Mucosa of descending colon (tissue), 3 donors: ENCODE data around the gene HSPA2. TPM values are rescaled to one million over a fixed set of nuclear protein-coding genes. Genes with fewer than 3 reads are reported as not detected.
A peak's percentile ranks its signal among the peaks of the same experiment; 100 is the strongest.

Experiments
- ATAC-seq: fragments of 200-7000 bp; cut with Tn5 transposase; one replicate; pipeline ENCODE4 v1.9.1; 2020; ENCODE audit warnings: mild to moderate bottlenecking, moderate library complexity
- DNase-seq, 3 donors: peaks; one replicate each; pipeline ENCODE4 v3.0.0-alpha.2; 2020
- H3K36me3 ChIP-seq: fragments of 200-600 bp; one replicate; pipeline ENCODE4 v1.8.0; 2021; ENCODE audit warnings: low read depth, mild to moderate bottlenecking
- H3K4me1 ChIP-seq: fragments of 200-600 bp; one replicate; pipeline ENCODE4 v1.8.0; 2021; ENCODE audit warnings: low read depth, mild to moderate bottlenecking
- H3K4me3 ChIP-seq: fragments of 200-600 bp; one replicate; pipeline ENCODE4 v1.8.0; 2021; ENCODE audit warnings: mild to moderate bottlenecking
- H3K9me3 ChIP-seq: fragments of 200-600 bp; one replicate; pipeline ENCODE4 v1.8.0; 2021; ENCODE audit warnings: mild to moderate bottlenecking
- intact Hi-C, 2 donors: fragments of 100-400 bp; cut with DNase I in 1 of 2; cut with micrococcal nuclease in 1 of 2; formaldehyde crosslinking; loops; one replicate each; pipeline versions ENCODE4 v1.11.0 to v1.11.1; 2022; cut with DNase I, micrococcal nuclease
- total RNA-seq, 3 donors: library from RNA; stranded (reverse); fragmentation: NEBNext Ultra II Directional in 2 of 3; extraction: Animal tissue kit (Norgen Biotek cat#: 25700) in 2 of 3; gene quantifications; one replicate each; pipeline versions ENCODE4 v1.2.1 to v1.2.4, GENCODE V29; 2021 to 2023
- TF ChIP-seq, protein P1 (sequence below): fragments of 200-600 bp; IDR thresholded peaks from one replicate; pipeline ENCODE4 v1.8.0; 2022; ENCODE audit warnings: antibody characterized with exemption, mild to moderate bottlenecking
- donor health status: DM: no; HTN: no; CAD: no; lungs with moderate emphysema.
- donor health status: DM: no; HTN: no; CAD: no.
- donor health status: DM: no; HTN: yes; CAD: no.

The HSPA2 gene
- total RNA-seq, 3 donors from 2014 or later: 28.3 to 99.5 (median 58.2) TPM

DNA sequence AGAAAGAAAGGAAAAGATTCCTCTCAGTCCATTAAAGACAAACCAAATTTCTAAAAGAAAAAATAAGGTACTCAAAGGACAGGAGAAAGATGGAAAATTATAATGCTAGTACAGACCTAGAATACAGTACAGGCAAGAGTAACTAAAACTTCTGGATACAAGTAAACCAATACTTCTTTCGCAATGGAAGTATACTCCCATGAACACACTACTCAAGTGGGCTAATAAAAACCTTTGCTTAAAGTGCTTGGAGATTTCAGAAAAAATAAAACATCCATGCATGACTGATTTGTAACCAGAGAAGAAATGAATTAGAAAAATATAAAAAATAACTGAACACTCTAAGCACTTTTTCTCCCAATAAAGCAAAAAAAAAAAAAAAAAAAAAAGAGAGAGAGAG, 40.5 kb upstream of the HSPA2 start:
- intact Hi-C loops: no loop called here
- TF ChIP-seq, protein P1, sequence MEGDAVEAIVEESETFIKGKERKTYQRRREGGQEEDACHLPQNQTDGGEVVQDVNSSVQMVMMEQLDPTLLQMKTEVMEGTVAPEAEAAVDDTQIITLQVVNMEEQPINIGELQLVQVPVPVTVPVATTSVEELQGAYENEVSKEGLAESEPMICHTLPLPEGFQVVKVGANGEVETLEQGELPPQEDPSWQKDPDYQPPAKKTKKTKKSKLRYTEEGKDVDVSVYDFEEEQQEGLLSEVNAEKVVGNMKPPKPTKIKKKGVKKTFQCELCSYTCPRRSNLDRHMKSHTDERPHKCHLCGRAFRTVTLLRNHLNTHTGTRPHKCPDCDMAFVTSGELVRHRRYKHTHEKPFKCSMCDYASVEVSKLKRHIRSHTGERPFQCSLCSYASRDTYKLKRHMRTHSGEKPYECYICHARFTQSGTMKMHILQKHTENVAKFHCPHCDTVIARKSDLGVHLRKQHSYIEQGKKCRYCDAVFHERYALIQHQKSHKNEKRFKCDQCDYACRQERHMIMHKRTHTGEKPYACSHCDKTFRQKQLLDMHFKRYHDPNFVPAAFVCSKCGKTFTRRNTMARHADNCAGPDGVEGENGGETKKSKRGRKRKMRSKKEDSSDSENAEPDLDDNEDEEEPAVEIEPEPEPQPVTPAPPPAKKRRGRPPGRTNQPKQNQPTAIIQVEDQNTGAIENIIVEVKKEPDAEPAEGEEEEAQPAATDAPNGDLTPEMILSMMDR: no peak
- Histone ChIP-seq H3K4me3 (no peak overlapping the region), H3K36me3 (no peaks in the 10 kb centered on the region), H3K9me3 (no peaks in the 10 kb centered on the region), H3K4me1 (peaks cover 33% of the 10 kb centered on the region)
- no peak for DNase-seq
- no peak for ATAC-seq

DNA sequence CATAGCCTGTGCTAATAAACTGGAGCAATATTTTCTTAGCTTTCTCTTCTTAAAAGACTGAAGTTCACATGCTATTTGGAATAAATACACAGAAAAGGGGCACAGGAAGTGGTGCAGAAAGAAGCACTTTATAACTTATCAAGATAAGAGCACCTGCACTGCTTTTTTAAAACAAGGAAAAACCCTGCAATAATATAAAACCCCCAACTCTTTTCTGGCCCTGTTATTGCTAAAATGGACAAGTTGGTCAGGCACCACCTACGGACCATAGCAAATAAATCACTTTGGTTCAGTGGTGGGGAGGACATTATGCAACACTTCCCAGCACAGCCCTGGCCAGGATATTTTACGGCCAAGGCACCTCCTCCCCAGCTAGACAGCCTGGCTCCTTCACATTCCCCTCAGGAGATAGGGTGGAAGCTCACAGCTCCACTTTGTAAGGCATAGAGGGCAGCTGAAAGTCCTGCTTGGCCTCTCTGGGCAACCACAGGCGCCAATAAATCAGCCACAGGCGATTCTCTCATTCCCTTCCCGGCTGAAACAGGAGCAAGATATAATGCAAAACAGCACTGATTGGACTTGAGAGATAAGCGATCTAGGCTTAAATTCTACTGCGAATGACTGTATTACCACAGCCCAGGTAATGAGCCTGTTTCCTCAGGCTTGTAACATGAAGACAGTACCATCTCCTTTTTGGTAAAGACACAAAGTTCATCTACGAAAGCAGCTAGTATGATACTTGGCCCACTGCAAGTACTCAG, 39.0 kb upstream of the HSPA2 start:
- DNase-seq: peak; percentile 57 to 61 (median 61)
- no peaks in the 10 kb centered on the region for H3K9me3 ChIP-seq
- no peak overlapping the region for H3K4me3 ChIP-seq
- peaks cover 41% of the 10 kb centered on the region for H3K4me1 ChIP-seq
- ATAC-seq: peak; percentile 2
- TF ChIP-seq, protein P1: no peak
- no peaks in the 10 kb centered on the region for H3K36me3 ChIP-seq
- intact Hi-C loops: no loop called here

DNA sequence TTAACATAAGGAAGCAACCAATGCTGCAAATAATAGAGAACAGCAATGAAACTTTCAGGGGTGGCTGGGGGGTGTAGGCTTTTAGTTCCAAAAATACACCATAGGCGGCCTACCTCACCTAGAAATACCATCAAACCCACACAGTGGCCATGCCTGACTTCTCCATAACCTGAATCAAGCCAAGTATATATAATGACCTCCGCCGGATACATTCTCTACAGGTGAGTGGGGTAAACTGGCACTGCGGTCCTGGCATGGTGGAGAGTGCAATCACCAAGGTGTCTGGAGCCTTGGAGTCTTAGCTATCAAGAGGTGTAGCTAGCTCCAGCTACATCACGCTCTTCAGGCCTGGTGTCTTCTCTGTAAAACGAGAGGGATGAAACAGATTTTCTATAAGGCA, 38.1 kb upstream of the HSPA2 start:
- ATAC-seq (no peak), DNase-seq (peak in 1 of 3 donors; percentile 29)
- H3K9me3 ChIP-seq: no peaks in the 10 kb centered on the region
- intact Hi-C loops: no loop called here
- peaks cover 47% of the 10 kb centered on the region for H3K4me1 ChIP-seq
- TF ChIP-seq, protein P1: no peak
- H3K4me3 ChIP-seq: no peak overlapping the region
- no peaks in the 10 kb centered on the region for H3K36me3 ChIP-seq

DNA sequence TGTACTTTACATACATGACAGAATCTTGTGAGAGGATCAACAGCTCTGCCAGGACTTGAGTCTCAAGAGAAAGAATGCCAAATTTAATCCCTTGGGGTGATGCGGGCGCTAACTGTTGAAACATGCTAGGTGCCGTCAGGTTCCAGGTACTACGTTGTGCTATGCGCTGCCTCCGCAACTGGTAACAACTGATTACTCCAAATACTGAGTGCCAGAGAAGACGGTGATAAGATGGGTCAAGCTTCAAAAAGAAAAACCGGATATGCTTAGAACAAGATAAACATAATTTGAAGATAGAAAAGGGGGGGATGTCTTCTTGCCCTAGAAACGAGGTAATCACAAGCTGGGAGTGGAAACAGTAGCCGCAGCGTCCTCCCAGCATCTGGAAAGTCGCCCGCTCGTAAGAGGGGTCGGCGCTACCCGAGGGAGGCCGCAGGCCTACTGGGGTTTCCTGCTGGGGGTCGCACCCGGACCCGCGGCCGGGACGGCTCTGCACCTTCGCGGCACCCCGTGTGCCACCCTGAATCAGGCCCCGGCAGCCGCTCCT, 37.6 kb upstream of the HSPA2 start:
- TF ChIP-seq, protein P1: no peak
- no peaks in the 10 kb centered on the region for H3K36me3 ChIP-seq
- no peaks in the 10 kb centered on the region for H3K9me3 ChIP-seq
- peak in 2 of 3 donors; percentile 42 to 59 for DNase-seq
- intact Hi-C loops: no loop called here
- ATAC-seq: no peak
- H3K4me3 ChIP-seq: peak overlapping the region; percentile 79
- H3K4me1 ChIP-seq: peaks cover 52% of the 10 kb centered on the region

DNA sequence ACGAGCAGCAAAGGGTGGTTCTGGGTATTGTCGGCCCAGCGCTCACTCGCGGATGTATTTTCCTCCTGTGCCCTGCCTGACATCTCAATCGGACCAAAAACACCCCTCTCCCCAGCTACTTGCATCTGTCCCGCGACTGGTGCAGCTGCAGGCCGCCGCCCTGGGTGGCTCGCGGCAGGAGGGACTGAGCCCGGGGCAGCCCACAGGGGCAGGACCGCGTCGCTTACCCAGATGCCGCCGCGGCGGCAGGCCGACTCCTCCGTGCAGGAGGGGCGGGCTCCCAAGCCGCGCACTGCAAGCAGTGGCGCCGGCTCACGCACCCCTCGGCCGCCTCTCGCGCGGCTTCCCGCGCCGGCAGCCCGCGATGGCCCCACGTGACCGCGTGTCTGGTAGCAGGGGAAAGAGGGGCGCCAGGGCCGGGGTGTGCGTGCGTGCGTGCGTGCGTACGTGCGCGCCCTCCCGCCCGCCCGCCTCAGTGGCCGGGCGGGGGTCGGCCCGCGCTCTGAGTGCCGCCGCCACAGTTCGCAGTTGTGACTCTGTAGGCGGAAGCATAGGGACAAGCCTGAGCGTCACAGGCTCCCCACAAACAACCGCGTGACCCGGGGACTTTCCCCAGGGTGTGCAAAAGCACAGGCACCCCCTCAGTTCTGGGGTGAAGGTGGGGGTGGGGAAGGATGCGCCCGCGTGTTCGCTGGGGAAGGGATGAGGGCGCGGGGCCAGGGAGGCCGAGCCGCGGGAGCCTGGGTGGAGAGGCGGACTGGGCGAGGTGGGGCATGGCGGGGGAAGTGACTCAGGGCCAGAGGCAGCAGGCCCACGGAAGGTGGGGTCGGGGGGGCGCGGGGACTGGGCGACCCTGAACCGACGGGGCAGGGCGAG, 36.9 kb upstream of the HSPA2 start, which contains the start of gene ZBTB25:
Gene ZBTB25, minus strand, starts transcription at position 405 of the 876 bp plus-strand sequence. CDS start 13,305 bp downstream, outside the sequence.
- TF ChIP-seq, protein P1: no peak
- H3K9me3 ChIP-seq: no peaks in the 10 kb centered on the region
- DNase-seq: peak; percentile 87 to 96 (median 93)
- H3K36me3 ChIP-seq: no peaks in the 10 kb centered on the region
- intact Hi-C loops: no loop called here
- H3K4me3 ChIP-seq: peak within 1 kb of the TSS; percentile 79
- ATAC-seq: peak; percentile 80
- peaks cover 56% of the 10 kb centered on the region for H3K4me1 ChIP-seq
